ENCODE measurements around the gene FARP2.
A peak's percentile ranks its signal among the peaks of the same experiment; 100 is the strongest.
"Not testable (repeated sequence)": the region's sequence is repeated elsewhere in the genome, so short reads cannot be mapped to it uniquely, and the experiment has no call there.

Gene FARP2

GRCh38 chr2:241399941-241400922 lies 44.1 kb downstream of the FARP2 start:
- no peak for DNase-seq (ENCODE audit: low read depth in 3 of 3, low spot score in 1 of 3)

GRCh38 chr2:241408849-241409248 lies 52.8 kb downstream of the FARP2 start:
- no peak for DNase-seq (ENCODE audit: low read depth in 3 of 3, low spot score in 1 of 3)

GRCh38 chr2:241410739-241411176 lies 54.7 kb downstream of the FARP2 start:
- DNase-seq (ENCODE audit: low read depth in 3 of 3, low spot score in 1 of 3) = no peak

- DNase-seq (ENCODE audit: low read depth in 3 of 3, low spot score in 1 of 3) = no peak
Measured at GRCh38 chr2:241412144-241412543, 56.1 kb downstream of the FARP2 start.

GRCh38 chr2:241413501-241413900 lies 57.4 kb downstream of the FARP2 start:
- DNase-seq (ENCODE audit: low read depth in 3 of 3, low spot score in 1 of 3) = not testable (repeated sequence)

- no peak for DNase-seq (ENCODE audit: low read depth in 3 of 3, low spot score in 1 of 3)
Measured at GRCh38 chr2:241413929-241414580, 58.0 kb downstream of the FARP2 start.

- no peak for DNase-seq (ENCODE audit: low read depth in 3 of 3, low spot score in 1 of 3)
Measured at GRCh38 chr2:241415196-241415595, 59.1 kb downstream of the FARP2 start.

GRCh38 chr2:241417626-241418025 lies 61.5 kb downstream of the FARP2 start:
- DNase-seq (ENCODE audit: low read depth in 3 of 3, low spot score in 1 of 3) = no peak

- no peak for DNase-seq (ENCODE audit: low read depth in 3 of 3, low spot score in 1 of 3)
Measured at GRCh38 chr2:241421330-241421729, 65.2 kb downstream of the FARP2 start.

GRCh38 chr2:241421942-241422341 lies 65.9 kb downstream of the FARP2 start:
- DNase-seq (ENCODE audit: low read depth in 3 of 3, low spot score in 1 of 3) = not testable (repeated sequence)

- DNase-seq (ENCODE audit: low read depth in 3 of 3, low spot score in 1 of 3) = no peak
Measured at GRCh38 chr2:241422350-241422749, 66.3 kb downstream of the FARP2 start.

GRCh38 chr2:241423489-241423888 lies 67.4 kb downstream of the FARP2 start:
- DNase-seq (ENCODE audit: low read depth in 3 of 3, low spot score in 1 of 3) = not testable (repeated sequence)

- DNase-seq (ENCODE audit: low read depth in 3 of 3, low spot score in 1 of 3) = no peak
Measured at GRCh38 chr2:241425368-241425767, 69.3 kb downstream of the FARP2 start.

- DNase-seq (ENCODE audit: low read depth in 3 of 3, low spot score in 1 of 3) = no peak
Measured at GRCh38 chr2:241430178-241430577, 74.1 kb downstream of the FARP2 start.

- no peak for DNase-seq (ENCODE audit: low read depth in 3 of 3, low spot score in 1 of 3)
Measured at GRCh38 chr2:241432824-241433448, 76.9 kb downstream of the FARP2 start.

- no peak for DNase-seq (ENCODE audit: low read depth in 3 of 3, low spot score in 1 of 3)
Measured at GRCh38 chr2:241437179-241437578, 81.1 kb downstream of the FARP2 start.

- DNase-seq (ENCODE audit: low read depth in 3 of 3, low spot score in 1 of 3) = no peak
Measured at GRCh38 chr2:241441492-241441891, 85.4 kb downstream of the FARP2 start.

- peak; percentile 76 to 83 (median 79) for DNase-seq (ENCODE audit: low read depth in 3 of 3, low spot score in 1 of 3)
Measured at GRCh38 chr2:241443486-241444223, 87.6 kb downstream of the FARP2 start.

- no peak for DNase-seq (ENCODE audit: low read depth in 3 of 3, low spot score in 1 of 3)
Measured at GRCh38 chr2:241445426-241445825, 89.3 kb downstream of the FARP2 start.

GRCh38 chr2:241450092-241450491 lies 94.0 kb downstream of the FARP2 start:
- DNase-seq (ENCODE audit: low read depth in 3 of 3, low spot score in 1 of 3) = not testable (repeated sequence)
